T-helper 9 cell (primary cell): ENCODE data around the gene AK1.

Source experiments
- DNase-seq: peaks from one replicate; pipeline ENCODE4 v3.0.0-alpha.2; 2020

The AK1 gene

GRCh38 chr9:127865645-127866464, 11.6 kb downstream of the AK1 start:
- no peak for DNase-seq

DNA sequence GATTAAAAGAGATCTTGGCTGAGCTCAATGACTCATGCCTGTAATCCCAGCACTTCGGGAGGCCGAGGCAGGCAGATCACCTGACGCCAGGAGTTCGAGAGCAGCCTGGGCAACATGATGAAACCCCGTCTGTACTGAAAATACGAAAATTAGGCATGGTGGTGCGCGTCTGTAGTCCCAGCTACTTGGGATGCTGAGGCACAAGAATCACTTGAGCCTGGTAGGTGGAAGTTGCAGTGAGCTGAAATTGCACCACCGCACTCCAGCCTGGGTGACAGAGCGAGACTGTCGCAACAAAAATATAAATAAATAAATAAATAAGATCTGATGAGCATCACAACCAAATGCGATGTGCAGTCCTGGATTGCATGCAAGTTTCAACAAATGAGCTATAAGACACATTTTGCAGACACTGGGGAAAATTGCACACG, 14.3 kb downstream of the AK1 start:
- DNase-seq = no peak

GRCh38 chr9:127862075-127863011, 15.1 kb downstream of the AK1 start:
- peak; percentile 29 for DNase-seq

- no peak for DNase-seq
These were observed 16.7 kb downstream of the AK1 start for GRCh38 chr9:127860779-127861178.

GRCh38 chr9:127860260-127860659, 17.2 kb downstream of the AK1 start:
- DNase-seq = no peak

GRCh38 chr9:127858041-127858512, 19.4 kb downstream of the AK1 start:
- DNase-seq = no peak

DNA sequence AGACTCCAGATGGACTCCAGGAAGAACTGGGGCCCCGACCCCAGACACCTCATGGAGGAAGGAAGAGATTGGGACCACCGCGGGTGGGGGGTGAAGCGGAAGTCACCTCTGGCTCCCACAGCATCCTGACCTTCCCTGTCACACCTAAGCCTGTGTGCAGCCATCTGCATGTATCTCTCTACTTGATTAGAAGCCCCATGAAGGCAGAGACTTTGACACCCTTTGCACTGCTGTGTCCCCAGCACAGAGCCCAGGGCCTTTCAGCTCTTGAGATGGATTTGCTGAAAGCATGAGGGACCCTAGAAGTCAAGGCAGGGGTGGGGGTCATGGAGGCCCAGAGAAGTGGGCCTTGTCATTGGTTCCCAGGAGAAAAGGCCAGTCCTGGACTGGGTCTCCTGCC, 20.2 kb downstream of the AK1 start:
- no peak for DNase-seq

GRCh38 chr9:127856729-127857116, 20.8 kb downstream of the AK1 start:
- DNase-seq = no peak

DNA sequence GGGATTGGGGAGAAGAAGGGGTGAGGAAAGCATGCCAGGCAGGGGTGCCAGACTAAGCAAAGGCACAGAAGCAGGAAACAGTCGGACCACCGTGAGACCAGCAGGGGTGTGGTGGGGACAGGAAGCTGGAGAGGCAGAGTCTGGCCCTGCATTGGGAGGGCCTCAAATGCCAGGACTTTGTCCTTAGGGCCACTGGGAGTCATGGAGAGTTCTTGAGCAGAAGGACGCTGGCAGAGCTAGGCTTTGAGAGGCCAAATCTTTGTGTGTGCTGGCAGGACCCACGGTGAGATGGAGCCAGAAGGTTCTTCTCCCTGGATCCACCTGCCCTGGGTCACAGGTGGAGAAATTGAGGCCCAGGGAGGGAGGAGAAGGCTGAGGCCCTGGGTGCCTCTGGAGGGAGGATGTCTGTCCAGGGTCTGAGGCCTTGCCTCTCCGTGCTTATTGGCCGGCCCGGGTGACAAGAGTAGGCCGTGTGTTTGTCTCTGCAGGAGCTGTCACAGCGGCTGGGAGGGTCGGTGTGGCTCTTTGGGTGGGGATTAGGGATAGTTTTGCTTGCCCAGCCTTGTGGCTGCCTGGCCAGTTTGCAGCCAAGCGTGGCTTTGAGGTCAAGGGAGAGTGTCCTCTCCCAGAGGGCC, 21.3 kb downstream of the AK1 start:
- no peak for DNase-seq

DNA sequence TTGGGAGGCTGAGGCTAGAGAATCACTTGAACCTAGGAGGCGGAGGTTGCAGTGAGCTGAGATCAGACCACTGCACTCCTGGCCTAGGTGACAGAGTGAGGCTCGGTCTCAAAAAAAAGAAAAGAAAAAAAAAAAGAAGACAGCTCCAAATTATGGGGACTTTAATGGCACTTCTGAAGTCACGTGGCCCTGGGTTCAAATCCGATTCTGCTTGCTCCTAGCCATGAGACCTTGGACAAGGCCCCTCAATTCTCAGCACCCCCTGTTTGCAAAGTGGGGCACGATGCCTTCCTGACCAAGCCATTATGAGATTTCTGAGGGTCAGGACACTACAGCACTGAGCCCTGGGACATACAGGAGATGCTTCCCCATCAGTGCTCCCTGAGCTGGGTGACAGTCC, 22.0 kb downstream of the AK1 start:
- DNase-seq = no peak

GRCh38 chr9:127854960-127855359, 22.5 kb downstream of the AK1 start:
- DNase-seq = no peak

- no peak for DNase-seq
These were observed 23.2 kb downstream of the AK1 start, which contains the start of gene ENG for GRCh38 chr9:127854184-127854806. TSS of gene ENG (minus strand) at chr9:127854658. CDS start at chr9:127854355, 303 bp downstream.

- DNase-seq = no peak
These were observed 23.9 kb downstream of the AK1 start for GRCh38 chr9:127853312-127854183.

DNA sequence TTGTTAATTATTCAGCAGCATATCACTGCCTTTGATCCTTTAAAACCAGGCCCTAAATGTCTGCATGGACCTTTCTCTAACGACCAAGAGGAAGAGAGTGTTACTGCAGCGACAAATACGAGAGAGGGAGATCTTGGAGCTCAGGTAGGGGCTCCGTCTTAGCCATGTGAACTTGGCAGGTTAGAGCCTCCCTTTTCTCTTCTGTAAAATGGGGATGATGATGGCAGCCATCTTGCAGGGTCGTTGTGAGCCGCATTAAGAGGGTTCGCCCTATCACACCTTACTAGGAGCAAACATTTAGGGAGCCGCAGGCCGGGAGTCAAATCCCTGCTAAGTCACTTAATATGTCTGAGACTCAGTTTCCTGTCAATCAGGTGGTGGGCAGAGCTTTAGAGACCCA, 24.6 kb downstream of the AK1 start:
- DNase-seq = no peak

DNA sequence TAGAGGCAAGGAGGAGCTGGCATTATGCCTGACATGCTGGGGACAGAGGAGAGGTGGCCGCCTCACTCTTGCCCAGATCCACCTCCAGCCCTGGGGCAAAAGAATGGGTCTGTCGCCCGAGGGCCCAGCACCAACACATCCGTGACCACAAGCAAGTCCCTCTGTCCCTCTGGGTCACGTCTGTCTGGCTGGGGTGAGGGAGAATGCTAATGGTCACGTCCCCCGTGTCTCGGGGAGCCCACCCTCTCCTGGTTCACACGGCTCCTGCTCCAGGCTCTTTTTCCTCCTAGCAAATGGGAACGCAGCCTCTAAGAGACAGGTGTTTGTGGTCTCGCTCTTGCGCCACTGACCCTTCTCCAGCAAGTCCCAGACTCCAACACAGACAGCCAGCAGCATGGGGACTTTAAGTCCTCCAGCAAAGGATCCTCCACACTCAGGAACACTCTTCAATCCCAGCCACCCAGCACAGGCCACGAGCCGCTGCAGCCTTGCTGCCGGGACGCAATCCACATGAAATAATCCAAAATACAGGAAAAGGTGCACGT, 27.1 kb downstream of the AK1 start:
- no peak for DNase-seq

- no peak for DNase-seq
These were observed 28.5 kb downstream of the AK1 start for GRCh38 chr9:127848756-127849504.

DNA sequence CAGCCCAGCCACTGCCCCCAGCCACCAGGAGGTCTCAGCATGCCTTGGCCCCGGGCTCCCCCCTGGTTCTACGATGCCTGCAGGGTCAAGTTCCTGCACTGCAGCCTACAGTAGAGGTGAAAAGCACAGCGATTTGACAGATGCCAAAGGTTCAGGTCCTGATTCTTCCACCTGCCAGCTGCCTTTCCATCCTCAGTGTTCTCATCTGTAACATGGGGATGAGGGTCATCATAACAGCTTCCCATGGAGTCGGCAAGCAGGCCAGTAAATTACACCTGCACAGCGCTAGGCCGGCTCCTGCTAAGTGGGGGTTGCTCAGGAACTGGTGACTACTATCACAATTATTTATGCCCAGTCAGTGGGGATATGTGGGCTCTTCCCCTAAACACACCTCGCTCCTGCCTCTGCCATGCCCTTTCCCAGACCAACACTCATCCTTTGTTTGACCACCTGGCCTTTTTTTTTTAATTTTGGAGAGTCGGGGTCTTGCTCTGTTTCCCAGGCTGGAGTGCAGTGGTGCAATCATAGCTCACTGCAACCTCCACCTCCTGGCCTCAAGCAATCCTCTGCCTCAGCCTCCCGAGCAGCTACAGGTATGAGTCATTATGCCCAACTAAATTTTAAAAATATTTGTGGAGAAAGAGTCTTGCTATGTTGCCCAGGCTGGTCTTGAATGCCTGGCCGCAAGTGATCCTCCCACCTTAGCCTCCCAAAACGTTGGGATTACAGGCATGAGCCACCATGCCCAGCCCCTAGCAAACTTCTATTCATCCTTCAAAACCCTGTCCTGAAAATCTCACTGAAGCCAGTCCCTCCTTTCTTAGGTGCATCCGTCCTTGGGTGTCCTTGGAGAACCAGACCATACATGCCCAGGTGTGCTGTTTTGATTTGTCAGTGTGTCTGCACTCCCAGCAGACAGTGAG, 29.4 kb downstream of the AK1 start:
- DNase-seq = no peak

DNA sequence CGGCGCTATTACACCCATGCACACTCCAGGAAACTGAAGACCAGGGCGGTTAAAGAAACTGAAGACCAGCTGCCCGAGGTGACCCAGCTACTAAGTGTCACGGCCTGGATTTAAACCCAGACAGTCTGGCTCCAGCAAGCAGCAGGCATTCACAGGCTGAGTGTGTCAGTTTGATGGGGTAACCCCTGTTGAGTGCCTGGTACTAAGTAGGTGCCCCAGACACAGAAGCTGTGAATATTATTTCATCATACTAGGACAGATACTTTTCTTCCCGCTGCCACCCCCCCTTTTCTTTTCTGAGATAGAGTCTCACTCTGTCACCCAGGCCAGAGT, 30.3 kb downstream of the AK1 start:
- DNase-seq = no peak

DNA sequence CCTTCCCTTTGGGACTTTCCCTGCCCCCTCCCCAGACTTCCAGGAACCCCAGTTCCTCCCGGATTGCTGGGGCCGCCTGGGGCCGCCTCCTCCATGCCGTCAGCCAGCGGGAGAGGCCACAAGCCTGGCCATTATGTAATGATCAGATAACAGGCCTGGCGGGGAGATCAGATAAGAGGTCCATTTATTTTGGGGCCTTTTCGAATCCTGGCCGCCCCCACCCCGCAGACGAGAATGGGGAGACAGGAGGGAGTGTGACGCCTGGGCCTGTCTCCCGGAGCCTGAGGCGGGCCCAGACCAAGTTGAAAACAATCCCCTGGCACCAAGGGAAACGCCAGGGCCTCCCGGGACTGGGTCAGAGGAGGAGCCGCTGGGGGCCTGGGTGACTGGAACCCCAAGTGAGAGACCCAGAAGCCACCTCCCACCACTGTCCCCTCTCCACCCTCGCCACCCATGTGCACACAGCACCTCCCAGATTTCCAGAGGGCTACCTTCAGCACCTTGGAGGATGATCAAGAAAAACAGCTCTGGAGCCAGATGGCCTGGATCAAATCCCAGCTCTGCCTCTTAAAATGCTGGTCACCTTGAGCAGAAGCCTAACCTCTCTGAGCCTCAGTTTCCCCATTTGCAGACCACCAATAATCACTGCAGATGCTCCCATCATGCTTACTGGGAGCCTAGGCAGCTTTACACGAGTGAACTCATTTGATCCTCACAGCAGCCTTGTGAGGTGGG, 30.9 kb downstream of the AK1 start:
- no peak for DNase-seq
